Activated naive CD8-positive, alpha-beta T cell (primary cell): Measurements from ENCODE around the gene ITGB6.

Experiments
- H3K27ac Mint-ChIP-seq: one replicate; pipeline ENCODE4 v1.8.0; 2021; ENCODE audit warnings: mixed read lengths
- H3K27me3 Mint-ChIP-seq: one replicate; pipeline ENCODE4 v1.8.0; 2021; ENCODE audit warnings: mixed read lengths
- H3K36me3 Mint-ChIP-seq: one replicate; pipeline ENCODE4 v1.8.0; 2021; ENCODE audit warnings: mixed read lengths
- H3K4me1 Mint-ChIP-seq: one replicate; pipeline ENCODE4 v1.8.0; 2021; ENCODE audit warnings: low read depth, mixed read lengths
- H3K4me3 Mint-ChIP-seq: one replicate; pipeline ENCODE4 v1.8.0; 2021; ENCODE audit warnings: mild to moderate bottlenecking, mixed read lengths
- H3K9me3 Mint-ChIP-seq: one replicate; pipeline ENCODE4 v1.8.0; 2021; ENCODE audit warnings: low read depth, mixed read lengths

ITGB6 gene, protein sequence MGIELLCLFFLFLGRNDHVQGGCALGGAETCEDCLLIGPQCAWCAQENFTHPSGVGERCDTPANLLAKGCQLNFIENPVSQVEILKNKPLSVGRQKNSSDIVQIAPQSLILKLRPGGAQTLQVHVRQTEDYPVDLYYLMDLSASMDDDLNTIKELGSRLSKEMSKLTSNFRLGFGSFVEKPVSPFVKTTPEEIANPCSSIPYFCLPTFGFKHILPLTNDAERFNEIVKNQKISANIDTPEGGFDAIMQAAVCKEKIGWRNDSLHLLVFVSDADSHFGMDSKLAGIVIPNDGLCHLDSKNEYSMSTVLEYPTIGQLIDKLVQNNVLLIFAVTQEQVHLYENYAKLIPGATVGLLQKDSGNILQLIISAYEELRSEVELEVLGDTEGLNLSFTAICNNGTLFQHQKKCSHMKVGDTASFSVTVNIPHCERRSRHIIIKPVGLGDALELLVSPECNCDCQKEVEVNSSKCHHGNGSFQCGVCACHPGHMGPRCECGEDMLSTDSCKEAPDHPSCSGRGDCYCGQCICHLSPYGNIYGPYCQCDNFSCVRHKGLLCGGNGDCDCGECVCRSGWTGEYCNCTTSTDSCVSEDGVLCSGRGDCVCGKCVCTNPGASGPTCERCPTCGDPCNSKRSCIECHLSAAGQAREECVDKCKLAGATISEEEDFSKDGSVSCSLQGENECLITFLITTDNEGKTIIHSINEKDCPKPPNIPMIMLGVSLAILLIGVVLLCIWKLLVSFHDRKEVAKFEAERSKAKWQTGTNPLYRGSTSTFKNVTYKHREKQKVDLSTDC

DNA sequence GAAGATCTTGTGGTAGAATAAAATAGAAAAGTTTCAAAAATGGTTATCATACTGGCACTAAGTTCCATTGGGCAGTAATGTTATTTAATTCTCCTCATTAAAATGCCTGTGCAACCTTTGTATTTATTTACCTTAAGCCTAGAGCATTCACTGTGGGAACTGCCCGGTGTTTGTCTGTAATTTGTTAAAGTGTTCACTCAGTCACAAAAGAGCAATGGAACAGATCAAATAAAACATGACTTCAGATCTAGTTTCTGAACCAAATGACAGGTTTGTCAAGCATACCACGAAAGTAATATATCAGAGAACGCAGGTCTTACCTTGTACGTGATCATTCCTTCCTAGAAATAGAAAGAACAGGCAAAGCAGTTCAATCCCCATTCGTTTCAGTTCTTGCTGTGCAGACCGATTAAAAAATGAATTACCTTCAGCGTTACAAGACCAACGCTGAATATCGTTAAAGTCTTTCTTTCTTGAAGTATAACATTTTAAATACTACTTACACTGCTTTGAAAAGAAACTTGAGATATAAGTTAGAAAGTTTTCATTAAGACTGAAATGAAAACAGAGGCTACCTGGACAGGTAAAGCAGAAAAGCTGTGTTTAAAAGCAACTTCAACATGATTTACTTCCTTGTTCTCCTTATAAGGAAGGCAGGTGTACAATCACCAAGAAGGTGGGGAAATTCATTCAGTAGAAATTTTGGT, at the start of gene ITGB6:
Gene ITGB6, minus strand, starts transcription at position 590 of the 707 bp plus-strand sequence. Its CDS starts 209 bp downstream, at position 381.
- H3K27me3 Mint-ChIP-seq = no peaks in the 10 kb centered on the region
- H3K36me3 Mint-ChIP-seq = no peaks in the 10 kb centered on the region
- no peak within 1 kb of the TSS for H3K27ac Mint-ChIP-seq
- H3K4me3 Mint-ChIP-seq = no peak within 1 kb of the TSS
- H3K9me3 Mint-ChIP-seq = no peaks in the 10 kb centered on the region
- H3K4me1 Mint-ChIP-seq = no peaks in the 10 kb centered on the region

DNA sequence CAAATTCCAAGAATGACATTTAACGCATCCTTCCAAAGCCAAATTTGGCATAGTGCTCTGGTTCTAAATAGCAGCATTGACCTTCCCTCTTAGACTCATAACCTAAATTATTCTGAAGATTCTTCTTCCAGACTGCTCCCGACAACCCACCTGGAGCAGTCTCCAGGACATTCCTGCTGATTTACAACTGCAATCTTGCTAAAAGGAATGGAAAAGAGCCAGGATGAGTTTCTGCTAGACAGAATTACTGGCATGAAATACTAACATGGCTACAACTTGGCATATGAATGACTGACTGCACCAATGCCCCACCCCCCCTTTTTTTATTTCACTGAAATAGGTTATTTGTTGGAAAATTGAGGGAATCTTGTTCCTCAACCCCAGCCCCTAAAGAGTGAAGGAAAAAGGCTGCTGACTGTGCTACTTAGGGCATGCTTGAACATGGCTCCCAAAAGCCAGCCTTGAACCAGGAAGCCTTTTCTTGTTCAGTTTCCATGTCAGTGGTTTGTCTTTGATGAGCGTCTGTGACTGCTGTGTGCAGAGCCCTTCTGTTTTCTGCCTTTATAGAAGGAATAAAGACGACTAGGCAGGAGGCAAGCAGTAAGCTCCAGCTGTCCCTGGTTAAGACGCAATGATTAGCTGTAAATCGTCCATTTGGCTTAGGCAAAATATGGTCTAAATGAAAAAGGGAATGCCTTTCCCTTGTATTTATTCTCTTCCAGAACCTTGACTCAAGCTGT, 47.4 kb upstream of the ITGB6 start:
- H3K27ac Mint-ChIP-seq = no peak overlapping the region
- H3K36me3 Mint-ChIP-seq = no peaks in the 10 kb centered on the region
- H3K4me3 Mint-ChIP-seq = no peak overlapping the region
- no peaks in the 10 kb centered on the region for H3K27me3 Mint-ChIP-seq
- H3K9me3 Mint-ChIP-seq = no peaks in the 10 kb centered on the region
- no peaks in the 10 kb centered on the region for H3K4me1 Mint-ChIP-seq

DNA sequence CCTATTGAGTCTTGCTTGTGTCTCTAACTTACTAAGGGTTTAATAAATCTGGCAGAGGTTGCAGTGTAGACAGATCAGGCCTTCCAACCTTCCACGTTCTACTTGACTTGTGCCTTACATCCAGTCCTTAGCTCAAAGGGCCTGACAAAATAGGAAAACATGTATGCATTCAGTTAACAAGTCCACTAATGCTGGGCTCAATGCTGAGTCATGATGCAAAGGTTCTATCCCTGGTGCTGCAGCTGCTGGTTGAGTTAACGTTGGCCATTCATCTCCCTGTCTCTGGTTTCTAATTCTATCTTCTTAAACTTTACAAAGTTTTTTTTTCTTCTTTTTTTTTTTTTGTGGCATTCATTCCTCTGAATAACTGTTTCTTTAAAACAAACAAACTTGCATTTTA, 46.3 kb upstream of the ITGB6 start:
- Mint-ChIP-seq H3K27me3 (no peaks in the 10 kb centered on the region), H3K4me3 (no peak overlapping the region), H3K4me1 (no peaks in the 10 kb centered on the region), H3K36me3 (no peaks in the 10 kb centered on the region), H3K27ac (no peak overlapping the region), H3K9me3 (no peaks in the 10 kb centered on the region)

DNA sequence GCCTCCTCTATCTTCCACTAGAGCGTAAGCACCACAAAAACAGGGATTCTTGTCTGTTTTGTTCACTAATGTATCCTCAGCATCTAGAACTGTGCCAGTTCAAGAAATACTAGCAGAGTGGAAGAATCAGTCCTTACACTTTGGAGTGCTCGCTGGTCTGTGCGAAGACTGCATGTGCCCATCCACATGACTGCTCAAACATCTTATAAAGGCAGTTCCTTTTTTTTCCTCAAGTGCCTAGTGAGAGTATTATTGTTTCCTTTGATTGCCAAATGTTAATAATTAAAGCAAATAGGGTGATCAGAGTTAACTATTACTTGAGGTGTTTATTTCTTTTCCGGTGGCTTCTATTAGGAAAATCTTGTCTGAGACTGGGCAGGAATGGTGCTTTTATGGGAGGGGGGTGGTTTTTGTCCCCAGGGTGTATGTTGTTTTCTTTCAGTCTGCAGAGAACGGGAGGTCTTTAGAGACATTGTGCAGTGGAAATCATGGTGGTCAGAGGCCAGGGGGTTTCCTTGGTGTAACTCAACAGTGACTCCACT, 45.6 kb upstream of the ITGB6 start:
- H3K4me3 Mint-ChIP-seq = no peak overlapping the region
- H3K27ac Mint-ChIP-seq = no peak overlapping the region
- no peaks in the 10 kb centered on the region for H3K9me3 Mint-ChIP-seq
- H3K4me1 Mint-ChIP-seq = no peaks in the 10 kb centered on the region
- no peaks in the 10 kb centered on the region for H3K27me3 Mint-ChIP-seq
- H3K36me3 Mint-ChIP-seq = no peaks in the 10 kb centered on the region

DNA sequence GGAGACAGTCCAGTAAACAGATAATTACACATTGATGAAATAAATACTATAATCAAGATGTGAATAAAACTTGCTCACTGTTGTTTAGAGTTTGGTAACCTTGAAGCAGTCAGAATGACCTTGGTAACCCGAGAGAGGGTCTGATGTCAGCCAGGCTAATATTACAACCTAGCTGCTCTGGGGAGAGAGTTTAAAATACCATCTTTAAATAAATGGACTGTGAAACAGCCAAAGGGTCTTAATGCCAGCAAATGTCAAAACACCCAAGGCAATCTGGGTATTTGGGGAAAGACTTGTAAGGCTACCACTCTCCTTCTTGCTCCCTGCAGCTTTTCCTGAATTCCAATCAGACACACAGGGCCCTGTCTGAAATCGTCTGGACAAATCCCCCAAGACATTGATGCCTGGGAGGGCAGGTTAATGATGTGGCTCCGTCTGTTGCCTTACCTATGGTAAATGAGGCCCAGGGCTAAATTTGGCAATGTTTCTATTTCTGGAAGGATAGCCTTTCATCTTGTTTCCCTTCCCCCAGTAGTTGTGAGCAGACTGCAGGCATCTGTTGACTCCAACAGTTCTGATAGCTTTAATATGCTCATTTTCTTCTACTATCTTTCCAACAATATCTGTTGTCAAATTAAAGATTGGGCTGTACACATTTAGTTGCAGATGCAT, 43.0 kb upstream of the ITGB6 start:
- Mint-ChIP-seq H3K27me3 (peaks cover under 1% of the 10 kb centered on the region), H3K27ac (no peak overlapping the region), H3K4me1 (no peaks in the 10 kb centered on the region), H3K36me3 (no peaks in the 10 kb centered on the region), H3K9me3 (no peaks in the 10 kb centered on the region), H3K4me3 (no peak overlapping the region)

DNA sequence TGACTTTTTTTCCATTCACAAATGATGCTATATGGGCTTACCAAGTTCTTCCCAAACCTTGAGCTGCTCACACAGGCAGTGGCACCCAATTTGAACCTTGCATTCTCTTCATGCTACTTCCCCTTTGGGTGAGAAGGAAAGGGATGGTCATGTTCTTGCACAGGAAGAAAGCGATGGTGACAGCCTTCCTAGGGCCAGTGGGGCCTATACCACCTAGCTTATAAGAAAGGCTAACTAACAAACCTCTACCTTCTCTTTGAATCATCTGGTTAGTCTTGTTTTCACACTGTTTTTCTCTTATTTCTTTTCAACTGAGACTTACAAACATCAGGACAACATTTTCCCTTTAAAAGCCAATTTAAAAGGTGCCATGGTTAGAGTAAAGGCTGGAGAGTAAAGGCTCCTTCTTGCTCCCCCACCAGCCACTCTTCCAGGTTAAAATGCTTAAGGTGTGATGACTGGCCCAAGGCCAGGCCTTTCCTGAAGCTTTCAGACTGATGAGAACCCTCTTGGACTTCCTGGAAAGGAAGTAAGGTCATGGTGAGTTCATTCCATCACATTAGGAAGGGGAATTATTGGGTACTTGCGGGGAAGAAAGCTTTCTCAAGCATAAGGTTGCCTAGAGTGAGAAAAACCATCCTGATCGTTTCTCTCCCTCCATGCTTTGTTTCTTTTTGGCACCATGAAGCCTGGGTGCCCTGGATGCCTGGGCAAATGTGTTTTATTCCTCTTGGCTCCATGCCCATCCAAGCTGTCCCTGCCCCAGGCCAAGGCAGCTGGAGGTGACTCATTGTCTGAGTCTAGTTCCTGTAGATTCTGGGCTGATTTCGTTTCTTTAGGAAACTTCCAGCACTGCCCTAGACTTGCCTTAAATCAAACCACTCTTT, 41.4 kb upstream of the ITGB6 start:
- Mint-ChIP-seq H3K36me3 (no peaks in the 10 kb centered on the region), H3K4me3 (no peak overlapping the region), H3K9me3 (no peaks in the 10 kb centered on the region), H3K27me3 (peaks cover 2% of the 10 kb centered on the region), H3K27ac (no peak overlapping the region), H3K4me1 (no peaks in the 10 kb centered on the region)

DNA sequence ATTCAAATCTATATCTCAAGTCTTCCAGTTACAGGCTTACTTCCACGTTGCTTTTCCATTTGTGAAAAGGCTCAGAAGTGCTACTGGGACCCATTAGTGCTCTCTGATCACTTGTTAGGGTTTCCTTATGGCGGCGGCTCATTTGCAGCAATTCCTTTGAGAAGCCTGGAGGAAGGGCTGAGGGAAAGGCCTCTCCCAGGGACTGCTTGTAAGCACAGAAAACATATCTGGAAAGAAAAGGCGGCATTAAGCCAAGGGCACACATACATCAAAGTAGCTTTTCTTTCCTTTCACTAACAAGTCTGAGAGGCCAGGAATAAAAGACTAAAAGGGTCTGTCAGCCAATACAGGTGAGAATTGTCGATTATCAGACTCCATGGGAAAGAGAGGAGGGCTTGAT, 39.4 kb upstream of the ITGB6 start:
- H3K36me3 Mint-ChIP-seq = no peaks in the 10 kb centered on the region
- H3K9me3 Mint-ChIP-seq = no peaks in the 10 kb centered on the region
- H3K4me3 Mint-ChIP-seq = no peak overlapping the region
- H3K4me1 Mint-ChIP-seq = no peaks in the 10 kb centered on the region
- H3K27me3 Mint-ChIP-seq = peaks cover 2% of the 10 kb centered on the region
- no peak overlapping the region for H3K27ac Mint-ChIP-seq

DNA sequence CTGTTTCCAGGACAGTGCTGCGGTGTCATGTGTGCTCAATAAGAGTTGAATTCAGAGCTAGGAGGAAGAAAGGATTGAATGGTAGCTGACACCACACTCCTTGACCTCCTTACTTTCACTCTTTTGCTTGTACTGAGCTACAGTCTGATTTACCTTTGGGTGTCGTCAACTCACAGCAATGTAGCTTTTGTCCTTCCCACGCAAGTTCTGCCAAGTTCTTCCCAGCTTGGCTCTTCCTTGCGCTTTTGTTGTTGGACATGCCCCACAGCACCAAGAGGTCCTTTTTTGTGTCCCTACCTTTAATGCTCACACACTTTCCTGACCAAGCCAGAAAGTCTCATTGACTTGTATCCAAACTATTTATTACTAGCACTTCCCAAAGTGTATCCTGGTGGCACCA, 38.3 kb upstream of the ITGB6 start:
- Mint-ChIP-seq H3K27ac (no peak overlapping the region), H3K4me3 (no peak overlapping the region), H3K9me3 (no peaks in the 10 kb centered on the region), H3K36me3 (no peaks in the 10 kb centered on the region), H3K27me3 (peaks cover 2% of the 10 kb centered on the region), H3K4me1 (no peaks in the 10 kb centered on the region)

DNA sequence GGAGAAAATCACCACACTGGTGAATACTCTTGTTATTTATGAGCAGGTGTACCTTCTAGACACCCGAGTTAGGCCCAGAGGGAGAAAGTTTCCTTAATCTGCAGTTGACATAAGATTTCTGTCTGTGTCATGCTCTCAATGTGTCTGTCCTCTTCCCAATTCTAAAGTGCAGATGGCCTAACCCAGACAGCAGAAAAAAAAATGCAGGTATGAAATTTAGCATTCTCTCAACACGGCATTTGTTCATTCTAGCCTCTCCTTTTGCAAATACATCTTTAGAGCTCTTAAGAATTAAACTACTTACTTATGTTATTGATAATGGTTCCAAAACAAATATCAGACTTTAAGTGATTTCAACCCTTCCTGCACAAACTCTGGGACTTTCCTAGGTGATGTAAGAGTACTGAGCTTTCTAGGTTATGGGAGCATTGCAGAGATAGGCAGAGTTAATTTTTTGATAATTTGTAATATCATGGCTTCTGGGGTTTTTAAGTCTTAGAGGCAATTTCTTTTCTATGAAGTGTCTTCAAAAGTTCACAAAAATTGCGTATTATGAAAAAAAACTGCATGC, 32.9 kb upstream of the ITGB6 start:
- peaks cover 2% of the 10 kb centered on the region for H3K27me3 Mint-ChIP-seq
- H3K36me3 Mint-ChIP-seq = no peaks in the 10 kb centered on the region
- no peak overlapping the region for H3K4me3 Mint-ChIP-seq
- H3K4me1 Mint-ChIP-seq = no peaks in the 10 kb centered on the region
- no peaks in the 10 kb centered on the region for H3K9me3 Mint-ChIP-seq
- H3K27ac Mint-ChIP-seq = no peak overlapping the region

DNA sequence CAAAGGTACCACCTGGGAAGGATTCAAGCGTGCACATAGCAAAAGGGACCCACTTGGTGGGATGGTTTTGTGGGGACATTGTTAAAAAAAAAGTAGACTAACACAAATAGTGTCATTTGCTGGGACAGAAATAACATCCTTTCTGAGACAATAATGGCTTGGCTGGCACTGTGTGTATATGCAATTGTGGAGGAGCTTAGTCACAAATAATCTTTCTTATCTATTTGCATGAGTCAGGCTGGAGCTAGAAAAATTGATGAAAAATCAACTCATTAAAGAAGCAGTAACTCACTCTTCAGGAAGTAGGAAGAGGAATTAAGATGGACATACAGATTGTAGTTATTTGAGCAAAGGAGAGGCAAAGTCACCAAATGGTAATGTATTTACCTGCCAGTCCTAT, 29.5 kb upstream of the ITGB6 start:
- H3K4me3 Mint-ChIP-seq = no peak overlapping the region
- H3K27ac Mint-ChIP-seq = no peak overlapping the region
- H3K9me3 Mint-ChIP-seq = no peaks in the 10 kb centered on the region
- H3K27me3 Mint-ChIP-seq = peaks cover 3% of the 10 kb centered on the region
- peaks cover 5% of the 10 kb centered on the region for H3K4me1 Mint-ChIP-seq
- no peaks in the 10 kb centered on the region for H3K36me3 Mint-ChIP-seq

DNA sequence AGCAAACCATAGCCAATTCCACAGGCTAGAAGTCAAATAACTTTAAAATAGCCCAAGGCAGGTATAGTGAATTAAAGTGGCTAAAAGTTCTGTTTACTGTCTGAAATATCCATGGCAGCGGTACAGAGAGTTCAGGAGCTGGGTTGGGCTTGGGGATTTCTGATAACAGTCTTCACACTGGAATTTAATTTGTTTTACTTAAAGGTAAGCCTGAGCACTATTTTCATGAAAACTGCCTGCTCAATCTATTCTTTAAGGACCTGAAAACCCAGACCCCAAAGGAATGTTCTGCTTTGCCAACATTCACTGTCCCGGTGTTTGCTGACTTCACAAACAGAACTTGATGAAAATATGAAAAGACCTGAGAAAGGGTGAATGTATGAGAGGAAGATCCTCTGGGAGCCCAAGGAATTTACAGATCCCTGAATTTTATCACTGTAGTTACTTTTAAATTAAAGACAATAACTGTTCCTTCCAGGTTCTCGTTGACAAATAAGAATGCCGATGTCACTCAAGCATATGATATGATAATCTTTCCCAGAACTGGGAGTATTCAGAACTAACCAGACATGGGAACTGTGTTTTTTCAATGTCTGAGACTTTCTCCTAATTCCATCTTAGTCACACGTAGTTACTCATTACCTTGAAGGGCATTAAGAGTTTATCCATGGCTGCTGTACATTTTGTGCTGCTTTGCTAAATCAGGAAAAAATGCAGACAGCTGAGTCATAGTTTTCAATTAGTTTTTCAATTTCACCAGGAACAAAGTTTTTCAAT, 28.3 kb upstream of the ITGB6 start:
- Mint-ChIP-seq H3K4me3 (no peak overlapping the region), H3K27ac (no peak overlapping the region), H3K36me3 (no peaks in the 10 kb centered on the region), H3K4me1 (peaks cover 17% of the 10 kb centered on the region), H3K9me3 (no peaks in the 10 kb centered on the region), H3K27me3 (peaks cover 3% of the 10 kb centered on the region)

DNA sequence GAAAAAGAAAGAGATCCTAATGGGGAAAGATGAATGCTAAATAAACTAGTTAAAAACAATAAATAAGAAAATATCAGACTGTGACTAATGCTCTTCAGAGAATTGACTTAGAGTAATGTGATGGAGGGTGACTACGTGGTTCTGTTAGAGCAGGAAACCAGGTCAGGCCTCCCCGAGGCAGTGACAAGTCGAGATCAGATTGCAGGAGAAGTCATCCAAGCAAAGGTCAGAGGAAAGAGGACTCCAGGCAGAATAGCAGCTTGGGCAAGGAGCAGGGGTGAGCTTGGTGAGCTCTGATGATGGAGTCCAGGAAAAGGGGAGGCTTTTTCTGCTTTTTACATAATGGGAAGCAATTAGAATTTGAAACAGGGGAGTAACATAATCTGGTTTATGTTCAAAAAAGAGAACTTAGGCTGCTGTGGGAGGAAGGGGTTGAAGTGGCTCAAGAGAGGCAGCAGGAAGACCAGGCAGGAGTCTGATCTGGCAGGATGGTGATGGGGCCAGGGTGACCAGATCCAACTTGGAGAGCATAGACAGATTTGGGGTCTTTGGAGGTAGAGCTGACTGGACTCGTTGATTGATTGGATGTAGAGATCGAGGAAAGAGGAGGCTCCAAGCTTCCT, 27.3 kb upstream of the ITGB6 start:
- H3K4me1 Mint-ChIP-seq = peaks cover 20% of the 10 kb centered on the region
- H3K9me3 Mint-ChIP-seq = no peaks in the 10 kb centered on the region
- no peaks in the 10 kb centered on the region for H3K36me3 Mint-ChIP-seq
- no peak overlapping the region for H3K27ac Mint-ChIP-seq
- H3K4me3 Mint-ChIP-seq = no peak overlapping the region
- peaks cover 3% of the 10 kb centered on the region for H3K27me3 Mint-ChIP-seq
